Ammon's horn (tissue), 1 donor: Measurements from ENCODE around the gene INO80C.

Source experiments
- DNase-seq: peaks from one replicate; pipeline ENCODE4 v3.0.0-alpha.2; 2016; ENCODE audit warnings: low spot score

Gene INO80C

GRCh38 chr18:35497370-35498197, at the start of gene INO80C:
Gene INO80C (minus strand): TSS chr18:35497960. CDS start chr18:35497874, 86 bp downstream.
- DNase-seq, result peak; percentile 92

- DNase-seq, result no peak
Observed at GRCh38 chr18:35547008-35547605, 49.3 kb upstream of the INO80C start.

- DNase-seq, result no peak
Observed at GRCh38 chr18:35542356-35542755, 44.6 kb upstream of the INO80C start.

- DNase-seq, result no peak
Observed at GRCh38 chr18:35535297-35535696, 37.5 kb upstream of the INO80C start.

GRCh38 chr18:35533916-35534405, 36.2 kb upstream of the INO80C start:
- no peak for DNase-seq

- no peak for DNase-seq
Observed at GRCh38 chr18:35528749-35529274, 31.1 kb upstream of the INO80C start.

- DNase-seq, result no peak
Observed at GRCh38 chr18:35526495-35527059, 28.8 kb upstream of the INO80C start.

- peak; percentile 28 for DNase-seq
Observed at GRCh38 chr18:35525795-35526494, 28.2 kb upstream of the INO80C start.

GRCh38 chr18:35524226-35524625, 26.5 kb upstream of the INO80C start:
- DNase-seq, result peak; percentile 63

- DNase-seq, result no peak
Observed at GRCh38 chr18:35522130-35522959, 24.6 kb upstream of the INO80C start.

GRCh38 chr18:35521133-35521532, 23.4 kb upstream of the INO80C start:
- no peak for DNase-seq

GRCh38 chr18:35519148-35519899, 21.6 kb upstream of the INO80C start:
- DNase-seq, result no peak

GRCh38 chr18:35517715-35518114, 20.0 kb upstream of the INO80C start:
- DNase-seq, result no peak

GRCh38 chr18:35516789-35517188, 19.0 kb upstream of the INO80C start:
- DNase-seq, result no peak

- DNase-seq, result no peak
Observed at GRCh38 chr18:35516351-35516750, 18.6 kb upstream of the INO80C start.

GRCh38 chr18:35515460-35516130, 17.8 kb upstream of the INO80C start:
- DNase-seq, result no peak

- no peak for DNase-seq
Observed at GRCh38 chr18:35514752-35515459, 17.1 kb upstream of the INO80C start.

- DNase-seq, result no peak
Observed at GRCh38 chr18:35514283-35514682, 16.5 kb upstream of the INO80C start.
